SK-N-SH (cell line): Measurements from ENCODE around the gene CIC.

Experiments used
- EP300 ChIP-seq, 2 experiments: IDR thresholded peaks; 2 replicates each; pipeline versions ENCODE4 v1.4.0 to v1.6.1; 2012; ENCODE audit warnings: borderline replicate concordance in 1 of 2, low read depth in 1 of 2, low read length in 1 of 2
- FOSL2 ChIP-seq: IDR thresholded peaks from 2 replicates; pipeline ENCODE4 v1.4.0; 2012; ENCODE audit warnings: low read depth, mild to moderate bottlenecking, moderate library complexity, borderline replicate concordance
- FOXM1 ChIP-seq: IDR thresholded peaks from 2 replicates; pipeline ENCODE4 v1.4.0; 2012; ENCODE audit warnings: low read depth, mild to moderate bottlenecking
- MEF2A ChIP-seq: IDR thresholded peaks from 2 replicates; pipeline ENCODE4 v1.4.0; 2012; ENCODE audit warnings: low read depth, borderline replicate concordance
- RAD21 ChIP-seq: IDR thresholded peaks from 2 replicates; pipeline ENCODE4 v1.6.1; 2012; ENCODE audit warnings: mild to moderate bottlenecking, low read length
- RXRA ChIP-seq: IDR thresholded peaks from 2 replicates; pipeline ENCODE4 v1.4.0; 2012; ENCODE audit warnings: low read depth, mild to moderate bottlenecking, borderline replicate concordance
- SIN3A ChIP-seq: IDR thresholded peaks from 2 replicates; pipeline ENCODE4 v1.6.1; 2012; ENCODE audit warnings: low read depth, mild to moderate bottlenecking, low read length, moderate library complexity, borderline replicate concordance
- TAF1 ChIP-seq: IDR thresholded peaks from 2 replicates; pipeline ENCODE4 v1.6.1; 2012; ENCODE audit warnings: low read depth, mild to moderate bottlenecking, low read length, moderate library complexity, borderline replicate concordance
- TEAD4 ChIP-seq: IDR thresholded peaks from 2 replicates; pipeline ENCODE4 v1.4.0; 2012; ENCODE audit warnings: mild to moderate bottlenecking, borderline replicate concordance; ENCODE audit not compliant: insufficient read depth
- TF ChIP-seq, protein P1 (sequence below): fragments of 200-600 bp; sonication (generic); IDR thresholded peaks from 2 replicates; pipeline ENCODE4 v1.6.1; 2017; ENCODE audit warnings: antibody characterized with exemption, mild to moderate bottlenecking, moderate library complexity
- TF ChIP-seq, protein P2 (sequence below): IDR thresholded peaks from 2 replicates; pipeline ENCODE4 v1.6.1; 2012; ENCODE audit warnings: mild to moderate bottlenecking, low read depth, low read length, moderate library complexity

DNA sequence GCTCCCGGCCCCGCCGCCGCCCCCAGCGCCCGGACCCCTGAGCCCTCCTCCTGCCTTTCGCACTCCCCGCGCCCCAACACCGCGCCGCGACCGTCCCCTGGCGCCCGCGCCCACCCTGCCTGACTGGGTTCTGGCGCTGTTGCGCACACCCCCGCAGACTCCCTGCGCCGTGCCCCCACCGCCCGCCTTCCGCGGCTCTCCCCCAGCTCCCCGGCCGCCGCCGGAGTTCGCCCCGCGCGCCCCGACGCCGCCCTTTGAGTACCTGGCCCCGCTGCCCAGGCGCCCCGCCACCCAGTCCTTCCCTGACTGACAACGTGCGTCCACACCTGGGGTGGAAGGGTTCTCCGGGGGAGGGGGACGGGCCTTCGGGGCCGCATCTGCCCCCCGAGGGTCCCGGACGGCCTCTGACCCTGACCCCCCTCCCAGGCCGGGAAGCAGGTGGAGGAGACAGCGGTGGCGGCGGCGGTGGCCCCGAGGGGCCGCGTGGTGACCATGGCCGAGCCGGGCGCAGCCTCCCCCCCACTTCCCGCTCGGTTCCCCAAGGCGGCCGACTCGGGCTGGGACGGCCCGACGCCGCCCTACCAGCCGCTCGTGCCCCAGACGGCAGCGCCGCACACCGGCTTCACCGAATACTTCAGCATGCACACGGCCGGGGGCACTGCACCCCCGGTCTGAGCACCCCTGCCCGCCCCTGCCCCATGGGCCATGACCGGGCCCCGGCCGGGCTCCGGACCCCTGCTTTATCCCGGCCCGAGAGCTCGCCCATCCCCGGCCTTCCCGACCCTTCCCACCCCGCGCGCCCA lies 55.0 kb downstream of the CIC start:
- TF ChIP-seq, protein P1, sequence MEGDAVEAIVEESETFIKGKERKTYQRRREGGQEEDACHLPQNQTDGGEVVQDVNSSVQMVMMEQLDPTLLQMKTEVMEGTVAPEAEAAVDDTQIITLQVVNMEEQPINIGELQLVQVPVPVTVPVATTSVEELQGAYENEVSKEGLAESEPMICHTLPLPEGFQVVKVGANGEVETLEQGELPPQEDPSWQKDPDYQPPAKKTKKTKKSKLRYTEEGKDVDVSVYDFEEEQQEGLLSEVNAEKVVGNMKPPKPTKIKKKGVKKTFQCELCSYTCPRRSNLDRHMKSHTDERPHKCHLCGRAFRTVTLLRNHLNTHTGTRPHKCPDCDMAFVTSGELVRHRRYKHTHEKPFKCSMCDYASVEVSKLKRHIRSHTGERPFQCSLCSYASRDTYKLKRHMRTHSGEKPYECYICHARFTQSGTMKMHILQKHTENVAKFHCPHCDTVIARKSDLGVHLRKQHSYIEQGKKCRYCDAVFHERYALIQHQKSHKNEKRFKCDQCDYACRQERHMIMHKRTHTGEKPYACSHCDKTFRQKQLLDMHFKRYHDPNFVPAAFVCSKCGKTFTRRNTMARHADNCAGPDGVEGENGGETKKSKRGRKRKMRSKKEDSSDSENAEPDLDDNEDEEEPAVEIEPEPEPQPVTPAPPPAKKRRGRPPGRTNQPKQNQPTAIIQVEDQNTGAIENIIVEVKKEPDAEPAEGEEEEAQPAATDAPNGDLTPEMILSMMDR = no peak
- no peak for TF ChIP-seq RAD21
- TF ChIP-seq FOXM1 = no peak
- no peak for TF ChIP-seq EP300 (IDR thresholded peaks at IDR 0.05; ENCODE audit: borderline replicate concordance in 1 of 2, low read depth in 1 of 2, low read length in 1 of 2)
- no peak for TF ChIP-seq TEAD4
- TF ChIP-seq MEF2A = no peak
- TF ChIP-seq TAF1 = no peak
- TF ChIP-seq, protein P2, sequence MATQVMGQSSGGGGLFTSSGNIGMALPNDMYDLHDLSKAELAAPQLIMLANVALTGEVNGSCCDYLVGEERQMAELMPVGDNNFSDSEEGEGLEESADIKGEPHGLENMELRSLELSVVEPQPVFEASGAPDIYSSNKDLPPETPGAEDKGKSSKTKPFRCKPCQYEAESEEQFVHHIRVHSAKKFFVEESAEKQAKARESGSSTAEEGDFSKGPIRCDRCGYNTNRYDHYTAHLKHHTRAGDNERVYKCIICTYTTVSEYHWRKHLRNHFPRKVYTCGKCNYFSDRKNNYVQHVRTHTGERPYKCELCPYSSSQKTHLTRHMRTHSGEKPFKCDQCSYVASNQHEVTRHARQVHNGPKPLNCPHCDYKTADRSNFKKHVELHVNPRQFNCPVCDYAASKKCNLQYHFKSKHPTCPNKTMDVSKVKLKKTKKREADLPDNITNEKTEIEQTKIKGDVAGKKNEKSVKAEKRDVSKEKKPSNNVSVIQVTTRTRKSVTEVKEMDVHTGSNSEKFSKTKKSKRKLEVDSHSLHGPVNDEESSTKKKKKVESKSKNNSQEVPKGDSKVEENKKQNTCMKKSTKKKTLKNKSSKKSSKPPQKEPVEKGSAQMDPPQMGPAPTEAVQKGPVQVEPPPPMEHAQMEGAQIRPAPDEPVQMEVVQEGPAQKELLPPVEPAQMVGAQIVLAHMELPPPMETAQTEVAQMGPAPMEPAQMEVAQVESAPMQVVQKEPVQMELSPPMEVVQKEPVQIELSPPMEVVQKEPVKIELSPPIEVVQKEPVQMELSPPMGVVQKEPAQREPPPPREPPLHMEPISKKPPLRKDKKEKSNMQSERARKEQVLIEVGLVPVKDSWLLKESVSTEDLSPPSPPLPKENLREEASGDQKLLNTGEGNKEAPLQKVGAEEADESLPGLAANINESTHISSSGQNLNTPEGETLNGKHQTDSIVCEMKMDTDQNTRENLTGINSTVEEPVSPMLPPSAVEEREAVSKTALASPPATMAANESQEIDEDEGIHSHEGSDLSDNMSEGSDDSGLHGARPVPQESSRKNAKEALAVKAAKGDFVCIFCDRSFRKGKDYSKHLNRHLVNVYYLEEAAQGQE = no peak
- TF ChIP-seq SIN3A = no peak
- TF ChIP-seq RXRA = no peak
- TF ChIP-seq FOSL2 = no peak
